DMS 273 (cell line): Measurements from ENCODE around the gene HAT1.
A peak's percentile ranks its signal among the peaks of the same experiment; 100 is the strongest.
"Not testable (repeated sequence)": the region's sequence is repeated elsewhere in the genome, so short reads cannot be mapped to it uniquely, and the experiment has no call there.

Experiments used
- DNase-seq: peaks from one replicate; lab custom pipeline; 2025; ENCODE audit not compliant: unreplicated experiment; lab: John Stamatoyannopoulos, UW

Gene HAT1

GRCh38 chr2:171968509-171968908 is 46.2 kb downstream of the HAT1 start:
- DNase-seq = no peak

GRCh38 chr2:171972329-171972982 is 50.2 kb downstream of the HAT1 start:
- DNase-seq = no peak

- DNase-seq = no peak
Measured at GRCh38 chr2:171979103-171979502, 56.8 kb downstream of the HAT1 start.

- not testable (repeated sequence) for DNase-seq
Measured at GRCh38 chr2:171983924-171984323, 61.7 kb downstream of the HAT1 start.

- DNase-seq = no peak
Measured at GRCh38 chr2:171985076-171985475, 62.8 kb downstream of the HAT1 start.

- no peak for DNase-seq
Measured at GRCh38 chr2:171986778-171987177, 64.5 kb downstream of the HAT1 start.

- DNase-seq = no peak
Measured at GRCh38 chr2:171991027-171991426, 68.8 kb downstream of the HAT1 start.

GRCh38 chr2:171995586-171995985 is 73.3 kb downstream of the HAT1 start:
- DNase-seq = no peak

GRCh38 chr2:171996021-171996420 is 73.8 kb downstream of the HAT1 start:
- no peak for DNase-seq

- not testable (repeated sequence) for DNase-seq
Measured at GRCh38 chr2:171997031-171997430, 74.8 kb downstream of the HAT1 start.

- peak; percentile 35 for DNase-seq
Measured at GRCh38 chr2:171999161-171999560, 76.9 kb downstream of the HAT1 start.

GRCh38 chr2:171999604-172000469 is 77.6 kb downstream of the HAT1 start, which contains the start of gene METAP1D:
Gene METAP1D, plus strand, starts transcription at chr2:171999953. Its CDS starts 17 bp downstream, at chr2:171999970.
- DNase-seq = peak; percentile 98

- no peak for DNase-seq
Measured at GRCh38 chr2:172000696-172001361, 78.6 kb downstream of the HAT1 start.

GRCh38 chr2:172007372-172007771 is 85.1 kb downstream of the HAT1 start:
- no peak for DNase-seq

GRCh38 chr2:172009823-172010222 is 87.6 kb downstream of the HAT1 start:
- no peak for DNase-seq

GRCh38 chr2:172011812-172012575 is 89.7 kb downstream of the HAT1 start:
- no peak for DNase-seq

- peak; percentile 82 for DNase-seq
Measured at GRCh38 chr2:172012677-172013391, 90.6 kb downstream of the HAT1 start.

- no peak for DNase-seq
Measured at GRCh38 chr2:172013396-172013795, 91.1 kb downstream of the HAT1 start.

- peak; percentile 73 for DNase-seq
Measured at GRCh38 chr2:172021074-172021931, 99.0 kb downstream of the HAT1 start.
